Hematopoietic multipotent progenitor cell treated with erythropoietin and hydrocortisone succinate and interleukin-3 and kit ligand, for 17 days (in vitro differentiated cells): ENCODE data around the gene ZFYVE28.
"Not testable (repeated sequence)": the region's sequence is repeated elsewhere in the genome, so short reads cannot be mapped to it uniquely, and the experiment has no call there.

Experiments used
- DNase-seq: peaks from one replicate; pipeline ENCODE4 v3.0.0-alpha.2; 2015; ENCODE audit warnings: low spot score

The ZFYVE28 gene

DNA sequence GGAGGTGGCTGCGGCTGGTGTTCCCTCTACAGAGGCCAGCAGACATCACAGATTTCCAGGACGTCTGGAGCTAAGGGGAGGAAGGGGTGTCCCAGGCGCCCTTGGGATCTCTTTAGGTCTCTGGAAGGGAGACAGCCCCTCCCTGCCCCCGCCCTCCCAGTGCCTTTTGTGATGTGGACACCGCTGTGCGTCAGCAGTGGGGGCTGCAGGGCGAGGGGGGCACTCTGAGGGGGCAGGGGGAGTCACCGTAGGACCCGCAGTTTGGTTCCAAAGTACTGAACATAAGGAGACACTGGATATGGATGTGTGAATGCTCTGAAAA is 130.9 kb downstream of the ZFYVE28 start:
- no peak for DNase-seq

DNA sequence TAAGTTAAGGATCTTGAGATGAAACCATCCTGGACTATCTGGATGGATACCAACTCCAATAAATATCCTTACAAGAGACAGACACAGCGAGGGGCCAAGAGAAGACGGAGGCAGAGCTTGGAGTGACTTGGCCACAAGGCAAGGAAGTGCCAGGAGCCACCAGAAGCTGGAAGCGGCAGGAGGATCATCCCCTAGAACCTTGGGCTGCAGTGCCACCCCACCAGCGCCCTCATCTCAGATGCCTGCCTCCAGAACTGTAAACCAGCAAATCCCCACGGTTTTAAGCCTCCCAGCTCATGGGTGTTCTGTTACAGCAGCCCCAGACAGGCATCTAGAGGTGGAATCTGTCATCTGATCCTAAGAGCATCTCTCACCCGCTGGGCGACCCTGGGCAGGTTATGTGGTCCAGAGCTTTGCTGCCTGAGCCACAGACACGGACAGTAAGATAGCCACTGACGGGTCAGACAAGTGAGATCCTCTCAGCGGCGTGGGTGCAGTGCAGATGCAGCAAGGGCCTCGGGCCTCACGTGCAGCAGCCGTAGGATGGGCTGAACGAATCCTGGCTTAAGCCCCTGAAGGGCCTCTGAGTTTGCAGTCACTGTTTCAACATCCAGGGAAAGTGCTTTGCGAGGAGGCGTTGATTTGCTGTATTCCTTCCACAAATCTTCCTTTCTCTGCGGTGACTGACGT is 131.4 kb downstream of the ZFYVE28 start:
- no peak for DNase-seq

DNA sequence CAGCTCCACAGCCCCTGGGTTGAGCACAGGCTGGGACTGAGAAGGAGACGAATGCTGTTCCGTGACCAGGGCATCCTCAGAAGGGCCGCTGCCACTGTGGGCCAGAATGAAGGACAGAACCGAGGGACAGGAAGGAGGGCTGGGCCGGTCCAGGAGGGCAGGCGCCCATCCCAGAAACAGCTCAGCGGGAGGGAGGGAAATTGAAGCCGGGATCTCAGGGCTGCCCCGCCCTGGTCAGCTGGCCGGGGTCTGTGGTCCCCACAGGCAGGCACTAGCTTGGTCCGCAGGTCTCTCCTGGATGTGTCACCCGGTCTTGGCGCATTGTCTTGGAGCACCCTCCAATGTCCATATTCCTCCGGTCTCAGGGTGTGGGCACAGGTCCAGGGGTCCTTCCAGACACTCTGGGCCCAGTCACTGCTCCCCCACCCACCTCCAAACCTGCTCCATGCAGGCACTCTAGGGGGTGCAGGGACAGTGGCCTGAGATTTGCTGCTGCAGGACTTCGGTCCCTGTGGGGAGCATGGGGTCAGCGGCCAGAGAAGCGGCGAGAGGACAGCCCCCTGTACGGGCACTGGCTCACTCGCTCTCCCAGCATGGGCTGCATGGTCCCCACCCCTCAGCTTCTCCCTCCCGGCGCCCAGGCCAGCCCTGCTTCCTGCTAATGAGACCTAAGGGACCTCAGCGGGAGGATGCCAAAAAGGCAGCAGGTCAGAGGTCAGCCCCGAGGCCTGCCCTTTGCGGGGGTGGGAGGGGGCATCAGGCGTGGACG is 132.6 kb downstream of the ZFYVE28 start:
- no peak for DNase-seq

DNA sequence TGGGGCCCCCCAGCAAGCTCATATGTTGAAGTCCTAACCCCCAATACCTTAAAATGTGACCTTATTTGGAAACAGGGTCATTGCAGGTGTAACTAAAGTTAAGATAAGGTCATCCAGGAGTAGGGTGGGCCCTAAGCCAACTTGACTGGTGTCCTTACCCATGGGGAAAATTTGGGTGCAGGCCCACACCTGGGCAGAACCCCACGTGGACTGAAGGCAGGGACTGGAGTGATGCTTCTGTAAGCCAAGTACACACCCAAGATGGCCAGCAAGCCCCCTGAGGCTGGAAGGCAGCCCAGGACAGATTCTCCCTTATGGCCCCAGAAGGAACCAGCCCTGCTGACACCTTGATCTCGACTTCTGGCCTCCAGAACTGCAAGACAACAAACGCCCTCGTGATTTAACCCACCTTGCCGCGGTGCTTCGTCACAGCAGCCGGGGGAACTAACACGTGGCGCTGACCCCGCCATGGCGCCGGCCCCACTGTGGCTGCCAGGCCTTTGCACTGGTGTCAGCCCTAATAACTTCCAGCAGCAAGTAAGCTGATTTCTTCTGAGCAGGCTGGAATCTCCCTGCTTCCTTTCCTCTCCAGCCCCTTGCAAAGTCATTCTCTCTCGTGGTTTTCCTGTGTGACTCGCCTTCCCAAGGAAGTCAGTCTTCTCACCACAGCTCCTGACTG is 133.4 kb downstream of the ZFYVE28 start:
- no peak for DNase-seq

DNA sequence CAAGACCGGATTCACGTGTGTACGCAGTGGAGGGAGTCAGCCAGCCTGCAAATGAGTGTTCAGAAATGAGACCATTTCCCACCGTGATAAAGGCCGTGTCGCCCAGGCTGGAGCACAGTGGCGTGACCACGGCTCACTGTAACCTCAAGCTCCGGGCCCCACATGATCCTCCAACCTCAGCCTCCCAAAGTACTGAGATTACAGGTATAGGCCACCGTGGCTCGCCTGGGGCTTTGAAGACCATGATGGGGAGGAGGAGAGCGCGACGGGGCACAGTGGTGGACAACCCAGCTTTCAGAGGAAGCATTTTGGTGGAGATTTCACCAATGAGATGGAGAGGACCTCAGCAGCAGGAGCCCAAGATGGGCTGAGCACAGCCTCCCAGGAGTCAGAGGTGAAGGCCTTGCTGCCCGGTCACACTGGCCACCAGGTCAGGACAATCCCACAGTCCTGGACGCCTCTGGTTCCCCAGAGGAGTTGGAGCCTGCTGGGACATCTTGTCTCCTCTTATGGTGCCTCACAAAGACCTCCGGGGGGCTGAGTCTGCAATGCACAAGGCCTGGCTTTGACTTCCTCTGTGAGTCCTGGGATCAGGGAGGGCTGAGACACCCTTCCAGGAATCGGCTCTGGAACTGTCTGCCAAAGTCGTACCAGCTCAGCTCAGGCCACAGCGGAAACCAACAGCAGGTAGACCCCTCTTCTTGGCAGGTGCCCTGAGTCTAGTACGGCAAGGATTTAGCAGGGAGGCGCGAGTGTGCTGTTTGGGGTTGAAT is 134.1 kb downstream of the ZFYVE28 start:
- no peak for DNase-seq

DNA sequence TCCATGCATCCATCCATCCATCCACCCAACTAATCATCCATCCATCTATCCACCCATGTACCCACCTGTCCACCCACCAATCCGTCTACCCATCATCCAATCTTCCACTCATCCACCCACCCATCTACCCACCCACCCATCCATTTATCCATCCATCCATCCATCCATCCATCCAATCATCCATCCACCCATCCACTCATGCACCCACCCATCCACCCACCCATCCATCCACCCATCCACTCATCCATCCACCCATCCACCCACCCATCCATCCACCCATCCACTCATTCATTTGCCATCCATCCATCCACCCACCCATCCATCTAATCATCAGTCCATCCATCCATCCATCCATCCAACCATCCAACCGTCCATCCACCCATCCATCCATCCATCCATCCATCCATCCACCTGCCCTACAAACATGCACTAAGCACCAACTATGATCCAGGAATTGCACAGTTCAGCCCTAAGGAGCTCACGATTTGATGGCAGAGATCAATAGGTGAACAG is 135.2 kb downstream of the ZFYVE28 start:
- no peak for DNase-seq

DNA sequence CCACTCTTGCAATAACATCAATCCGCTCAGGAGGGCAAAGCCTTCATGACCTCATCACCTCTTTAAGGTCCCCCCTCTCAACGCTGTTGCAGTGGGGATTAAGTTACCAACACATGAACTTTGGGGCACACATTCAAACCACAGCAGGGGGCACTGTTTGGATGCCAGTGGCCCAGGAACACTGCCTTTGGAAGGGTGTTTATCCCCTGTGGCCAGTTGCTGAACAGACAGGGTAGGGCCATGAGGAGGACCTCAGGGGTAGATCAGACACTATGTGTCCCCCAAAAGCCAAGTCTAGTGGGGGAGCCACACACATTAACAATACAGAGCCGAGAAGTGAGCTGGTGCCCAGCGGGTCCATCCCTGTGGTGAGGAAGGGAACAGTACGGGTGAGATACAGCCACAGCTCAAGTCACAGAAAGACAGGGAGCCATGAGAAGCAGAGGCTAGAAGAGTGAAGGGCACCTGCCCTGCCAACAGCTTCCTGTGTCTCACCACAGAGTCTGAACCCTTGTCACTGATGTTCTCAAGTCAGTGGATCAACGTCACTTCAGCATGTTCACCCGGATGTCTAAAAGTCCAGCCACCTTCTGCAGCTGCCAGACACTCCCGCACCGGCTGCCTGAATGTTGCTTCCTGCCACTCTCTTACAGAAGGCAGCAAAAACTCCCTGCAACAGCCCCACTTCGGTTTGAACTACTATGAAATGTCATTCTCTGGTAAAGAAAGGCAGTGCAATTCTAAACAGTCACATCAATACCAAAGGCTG is 136.7 kb downstream of the ZFYVE28 start:
- no peak for DNase-seq

DNA sequence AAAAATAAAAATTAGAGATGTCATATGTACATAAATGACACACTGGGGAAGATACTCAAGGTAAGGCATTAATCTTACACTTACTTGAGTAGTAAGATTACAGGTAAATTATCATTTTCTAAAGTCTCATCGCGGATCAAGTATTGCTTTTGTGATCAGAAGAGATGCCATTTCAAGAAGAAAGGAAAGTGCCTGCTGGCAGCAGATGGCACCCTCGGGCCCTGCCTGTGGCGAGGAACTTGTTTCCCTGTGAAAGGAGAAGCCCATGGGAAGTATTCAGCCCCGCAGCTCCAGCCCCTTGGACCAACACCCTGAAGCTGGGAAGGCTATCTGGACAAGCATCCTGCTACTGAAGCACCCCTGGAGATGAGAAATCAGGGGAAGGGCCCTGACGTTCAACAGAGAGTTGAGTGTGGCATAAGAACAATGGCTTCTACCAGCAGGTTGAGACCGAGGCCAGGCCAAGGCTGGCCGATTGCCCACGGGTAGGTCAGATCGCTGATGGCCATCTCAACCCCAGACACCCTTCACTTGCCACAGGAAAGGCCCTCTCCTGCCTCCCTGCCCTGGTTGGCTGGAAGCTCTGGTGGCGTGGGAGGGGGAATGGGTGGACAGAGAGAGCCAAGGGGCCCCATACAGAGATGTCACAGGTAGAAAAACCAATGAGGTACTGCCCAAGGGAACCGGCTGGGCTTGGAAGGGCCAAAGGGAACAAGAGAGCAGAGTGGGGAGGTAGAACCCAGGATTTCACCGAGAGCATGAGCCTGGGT is 137.7 kb downstream of the ZFYVE28 start:
- DNase-seq, result no peak

DNA sequence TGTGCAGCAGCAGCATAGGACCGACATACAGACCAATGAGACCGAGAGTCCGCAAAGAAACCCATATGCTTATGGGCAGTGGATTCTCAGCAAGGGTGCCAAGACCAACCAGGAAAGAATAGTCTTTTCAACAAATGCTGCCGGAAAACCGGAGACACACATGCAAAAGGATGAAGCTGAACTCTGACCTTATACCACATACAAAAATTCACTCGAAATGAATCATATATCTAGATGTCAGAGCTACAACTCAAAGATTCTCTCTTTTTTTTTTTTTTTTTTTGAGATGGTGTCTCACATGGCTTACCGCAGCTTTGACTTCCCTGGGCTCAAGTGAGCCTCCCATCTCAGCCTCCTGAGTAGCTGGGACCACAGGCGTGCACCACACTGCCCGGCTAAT is 140.5 kb downstream of the ZFYVE28 start:
- no peak for DNase-seq

DNA sequence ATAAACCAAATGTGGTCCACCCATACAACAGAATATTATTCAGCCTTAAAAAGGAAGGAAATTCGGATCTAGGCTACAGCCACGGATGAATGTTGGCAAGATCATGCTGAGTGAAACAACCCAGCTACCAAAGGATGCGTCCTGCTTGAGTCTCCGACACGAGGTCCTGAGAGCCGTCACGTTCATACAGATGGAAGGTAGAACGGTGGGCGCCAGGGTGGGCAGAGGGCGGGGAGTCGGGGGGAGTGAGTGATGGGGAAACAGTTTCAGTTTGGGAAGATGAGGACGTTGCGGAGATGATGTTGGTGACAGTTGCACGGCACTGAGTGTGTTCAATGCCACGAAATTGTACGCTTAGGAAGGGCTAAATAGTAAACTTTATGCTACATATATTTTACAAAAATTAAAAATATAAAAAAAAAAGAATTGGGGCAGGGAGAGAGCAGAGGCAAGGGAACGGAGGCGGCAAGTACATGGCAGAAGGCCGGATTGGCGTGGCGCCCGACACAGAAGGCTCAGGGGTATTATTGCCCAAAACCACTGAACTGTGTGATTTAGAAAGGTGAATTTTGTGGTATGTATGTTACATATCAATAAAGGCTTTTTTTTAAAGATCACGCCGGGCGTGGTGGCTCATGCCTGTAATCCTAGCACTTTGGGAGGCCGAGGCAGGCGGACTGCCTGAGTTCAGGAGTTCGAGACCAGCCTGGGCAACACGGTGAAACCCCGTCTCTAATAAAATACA is 141.7 kb downstream of the ZFYVE28 start:
- DNase-seq, result no peak

DNA sequence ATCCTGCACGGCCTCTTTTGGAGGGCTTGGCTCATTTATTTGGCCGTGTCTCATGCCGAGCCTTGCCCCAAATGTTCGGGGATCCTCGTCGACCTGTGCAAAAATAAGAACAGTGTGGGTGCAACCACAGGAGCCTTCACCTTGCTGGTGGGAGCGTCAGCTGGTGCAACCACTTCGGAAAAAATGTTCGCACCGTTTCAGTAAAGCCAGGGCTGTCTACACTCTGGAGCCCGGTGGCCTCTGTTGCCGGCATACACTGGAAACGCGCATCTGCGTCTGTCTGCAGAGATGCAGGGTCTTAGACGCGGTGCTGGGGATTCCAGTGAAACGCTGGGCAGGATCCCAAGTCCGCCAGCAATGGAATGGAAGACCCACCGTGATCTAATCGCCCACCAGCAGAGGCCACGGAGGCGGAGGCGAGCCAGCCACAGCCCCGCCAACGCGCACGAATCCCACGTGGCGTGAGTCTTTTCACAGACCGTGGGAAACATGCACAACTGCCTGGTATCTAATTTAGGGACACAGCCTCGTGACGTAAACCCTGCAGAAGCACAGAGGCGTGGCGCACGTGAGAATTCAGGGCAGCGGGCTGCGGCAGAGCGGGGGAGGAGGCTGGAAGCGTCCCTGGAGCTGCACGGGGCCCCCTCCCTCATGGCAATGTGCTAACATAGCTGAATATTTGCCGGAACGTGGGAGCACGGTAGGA is 142.7 kb downstream of the ZFYVE28 start:
- DNase-seq, result no peak

DNA sequence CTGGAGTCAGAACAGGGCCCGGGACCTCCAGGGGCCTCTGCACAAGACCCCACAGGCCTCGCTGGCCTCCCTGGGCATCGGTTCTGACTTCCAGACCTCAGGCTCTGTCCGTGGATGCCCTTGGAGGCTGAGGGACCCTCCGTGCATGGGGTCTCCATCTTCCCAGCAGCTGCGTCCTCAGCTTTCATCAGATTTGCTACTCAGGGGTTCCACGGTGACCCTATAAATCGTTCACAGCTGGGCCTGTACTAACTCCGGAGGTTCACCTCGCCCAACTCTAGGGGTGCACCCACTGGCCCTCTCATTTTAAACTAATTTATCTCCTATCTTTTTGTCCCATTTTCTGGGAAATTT is 143.4 kb downstream of the ZFYVE28 start:
- DNase-seq, result not testable (repeated sequence)

DNA sequence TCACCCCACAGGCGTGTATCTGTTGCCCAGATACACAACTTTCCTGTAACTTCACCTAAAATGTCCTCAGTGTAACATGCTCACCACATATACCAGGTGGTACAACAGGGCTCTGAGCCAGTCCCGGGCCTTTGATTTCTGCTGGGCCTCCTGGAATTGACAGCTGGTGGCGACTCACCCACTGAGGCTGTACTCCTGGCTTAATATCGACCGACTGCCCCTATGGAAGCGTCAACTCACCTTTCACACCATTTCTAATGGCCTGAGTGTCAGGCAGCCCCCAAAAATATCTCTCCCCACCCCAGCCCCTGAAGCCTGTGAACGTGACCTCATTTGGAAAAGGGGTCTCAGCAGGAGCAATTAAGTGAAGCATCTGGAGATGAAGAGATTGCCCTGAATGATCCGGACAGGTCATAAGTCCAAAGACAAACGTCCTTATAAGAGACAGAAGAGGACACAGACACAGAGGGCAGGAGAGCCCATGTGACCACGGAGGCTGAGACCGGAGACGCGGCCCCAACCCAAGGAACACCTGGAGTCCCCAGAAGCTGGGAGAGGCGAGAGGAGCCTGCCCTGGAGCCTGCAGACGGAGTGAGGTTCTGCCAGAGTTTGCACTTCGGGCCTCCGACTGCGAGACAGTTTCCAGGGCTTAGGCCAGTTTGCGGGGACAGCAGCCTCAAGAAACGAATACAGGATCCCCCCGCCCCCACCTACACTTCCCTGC is 144.0 kb downstream of the ZFYVE28 start:
- DNase-seq, result no peak

DNA sequence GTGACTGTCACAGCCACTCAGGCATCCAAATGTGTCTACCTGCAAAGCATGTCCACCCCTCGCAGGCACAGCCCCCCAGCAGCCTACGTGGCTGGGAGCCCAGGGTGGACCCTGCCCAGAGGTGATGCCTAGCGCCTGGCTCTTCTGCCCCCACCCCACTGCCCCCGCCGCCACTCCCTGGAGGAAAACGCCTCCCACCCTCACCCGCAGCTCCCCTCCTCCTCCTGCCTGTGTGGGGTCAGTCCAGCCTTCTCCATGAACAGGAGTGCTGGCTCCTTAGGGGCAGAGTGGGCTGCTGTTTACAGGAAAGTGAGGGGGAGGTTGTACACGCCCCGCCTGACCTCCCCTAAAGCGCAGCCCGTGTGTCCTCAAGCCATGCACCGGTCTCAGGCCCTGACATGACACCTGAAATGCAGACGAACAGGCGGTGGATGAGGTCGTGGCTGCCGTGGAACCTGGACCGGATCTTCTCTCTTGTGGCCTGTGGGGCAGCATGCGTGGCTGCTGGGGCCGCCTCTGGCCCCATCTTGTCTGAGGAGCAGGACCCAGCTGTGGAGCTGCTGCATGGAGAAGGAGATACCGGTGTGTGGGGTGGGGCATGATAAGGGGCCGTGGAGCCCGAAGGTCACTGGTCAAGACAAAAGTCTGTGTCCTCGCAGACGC is 144.7 kb downstream of the ZFYVE28 start:
- no peak for DNase-seq

DNA sequence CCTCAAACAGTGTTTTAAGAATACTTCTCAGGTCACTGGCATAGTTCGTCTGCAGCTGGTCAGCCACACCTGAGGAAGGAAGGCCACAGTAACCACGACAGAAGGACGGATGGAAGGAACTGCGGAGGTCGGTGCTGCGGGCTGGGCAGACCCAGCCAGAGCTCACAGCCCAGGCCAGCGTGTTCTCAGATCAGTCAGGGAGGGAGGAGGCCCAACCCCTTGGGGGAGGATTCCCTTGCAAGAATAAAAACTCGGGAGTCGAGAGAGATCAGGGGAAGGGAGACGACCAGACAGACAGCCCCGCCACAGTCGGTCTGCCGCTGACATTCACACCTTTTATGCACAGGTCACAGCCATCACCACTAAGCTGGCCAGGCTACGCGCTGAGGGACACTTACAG is 145.2 kb downstream of the ZFYVE28 start:
- no peak for DNase-seq

DNA sequence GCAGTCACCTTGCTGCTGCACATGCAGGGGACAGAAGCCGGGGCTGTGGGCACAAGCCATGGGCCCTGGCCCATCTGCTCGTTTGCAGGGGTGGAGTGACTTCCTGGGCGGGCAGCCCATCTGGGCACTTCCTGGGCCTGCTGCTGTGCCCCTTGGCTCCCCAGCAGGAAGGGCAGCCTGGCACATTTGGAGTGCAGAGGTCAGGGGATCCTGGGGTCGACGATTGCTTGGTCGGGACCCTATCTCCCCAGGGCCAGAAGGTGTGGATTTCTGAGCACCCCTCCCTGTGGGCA is 145.7 kb downstream of the ZFYVE28 start:
- DNase-seq, result no peak

DNA sequence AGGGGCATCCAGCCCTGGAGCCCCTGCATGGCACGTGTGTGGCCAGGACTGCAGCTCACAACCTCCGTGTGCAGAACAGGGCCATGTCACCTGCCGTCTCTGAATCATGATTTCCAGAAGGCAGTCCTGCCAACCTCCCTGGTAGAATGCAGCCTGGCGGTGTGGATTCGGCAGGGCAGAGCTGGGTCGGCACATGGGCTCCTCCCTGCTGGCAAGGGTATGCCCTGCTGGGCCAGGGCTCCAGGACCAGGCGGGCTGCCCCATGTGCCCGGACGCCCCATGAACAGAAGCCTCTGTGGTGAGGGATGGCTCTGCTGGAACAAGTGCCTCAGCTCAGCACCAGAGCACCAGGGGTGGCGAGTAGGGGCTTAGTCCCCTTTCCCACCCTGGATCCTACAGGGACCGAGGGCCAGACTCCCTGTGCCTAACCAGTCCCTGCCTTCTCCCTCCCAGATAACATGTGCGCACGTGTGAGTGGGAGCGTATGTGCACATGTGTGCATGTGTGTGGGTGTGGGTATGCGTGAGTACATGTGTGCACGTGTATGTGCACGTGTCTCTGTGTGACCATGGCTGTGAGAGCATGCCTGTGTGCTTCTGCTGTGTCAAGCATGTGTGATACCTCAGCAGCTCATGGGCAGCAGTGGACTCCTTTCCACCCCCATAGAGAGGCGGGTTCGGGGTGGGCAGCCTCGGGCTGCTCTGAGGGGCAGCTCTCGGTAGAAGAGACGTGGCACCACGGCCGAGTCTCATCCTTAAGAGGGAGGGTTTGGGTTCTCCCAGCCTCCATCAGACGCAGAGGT is 146.2 kb downstream of the ZFYVE28 start:
- DNase-seq, result no peak
